ENCODE measurements around the gene ATOSA.

- TF ChIP-seq EZH2phosphoT487 (IDR thresholded peaks at IDR 0.05; ENCODE audit: borderline replicate concordance, low read length): no peak
- TF ChIP-seq CTCF (IDR thresholded peaks at IDR 0.05; ENCODE audit: low read depth, low read length, poor library complexity, severe bottlenecking): no peak
Observed at GRCh38 chr15:52652286-52652685, 26.9 kb downstream of the ATOSA start.

All from DOHH2 (cell line).